GM21528 (cell line): ENCODE measurements around the gene MS4A6E.
"Not testable (repeated sequence)": the region's sequence is repeated elsewhere in the genome, so short reads cannot be mapped to it uniquely, and the experiment has no call there.

ENCODE experiments used
- ATAC-seq: cut with Tn5 transposase; IDR thresholded peaks from one replicate; pipeline ENCODE4 v1.9.1; 2021; ENCODE audit warnings: mild to moderate bottlenecking, moderate library complexity; ENCODE audit not compliant: unreplicated experiment, low FRiP score

Gene MS4A6E

GRCh38 chr11:60326955-60327354, at the start of gene MS4A6E:
MS4A6E (plus strand) TSS chr11:60327255; CDS start chr11:60334896, 7,641 bp downstream.
- no peak for ATAC-seq

GRCh38 chr11:60280412-60280811, 46.6 kb upstream of the MS4A6E start, which contains the start of gene MS4A4A:
MS4A4A (plus strand) TSS chr11:60280666; CDS start chr11:60280676, 10 bp downstream.
- ATAC-seq = no peak

GRCh38 chr11:60281485-60281884, 45.6 kb upstream of the MS4A6E start:
- ATAC-seq = no peak

GRCh38 chr11:60282286-60282685, 44.8 kb upstream of the MS4A6E start:
- ATAC-seq = no peak

GRCh38 chr11:60285411-60286126, 41.5 kb upstream of the MS4A6E start:
- not testable (repeated sequence) for ATAC-seq

GRCh38 chr11:60288531-60288930, 38.5 kb upstream of the MS4A6E start:
- no peak for ATAC-seq

GRCh38 chr11:60292145-60292544, 34.9 kb upstream of the MS4A6E start:
- ATAC-seq = no peak

GRCh38 chr11:60301178-60301577, 25.9 kb upstream of the MS4A6E start:
- ATAC-seq = no peak

- not testable (repeated sequence) for ATAC-seq
Measured at GRCh38 chr11:60301884-60302283, 25.2 kb upstream of the MS4A6E start.

- no peak for ATAC-seq
Measured at GRCh38 chr11:60303661-60304060, 23.4 kb upstream of the MS4A6E start.

GRCh38 chr11:60305906-60306619, 21.0 kb upstream of the MS4A6E start:
- no peak for ATAC-seq

GRCh38 chr11:60307507-60308195, 19.4 kb upstream of the MS4A6E start:
- ATAC-seq = no peak

GRCh38 chr11:60310407-60310998, 16.6 kb upstream of the MS4A6E start:
- peak; percentile 70 for ATAC-seq

- no peak for ATAC-seq
Measured at GRCh38 chr11:60314635-60315321, 12.3 kb upstream of the MS4A6E start.

GRCh38 chr11:60315871-60316270, 11.2 kb upstream of the MS4A6E start:
- no peak for ATAC-seq

GRCh38 chr11:60316317-60316716, 10.7 kb upstream of the MS4A6E start:
- no peak for ATAC-seq

- ATAC-seq = no peak
Measured at GRCh38 chr11:60318726-60319125, 8.3 kb upstream of the MS4A6E start.

GRCh38 chr11:60321051-60321450, 6.0 kb upstream of the MS4A6E start:
- no peak for ATAC-seq

- no peak for ATAC-seq
Measured at GRCh38 chr11:60328460-60328859, 1.4 kb downstream of the MS4A6E start.

- ATAC-seq = no peak
Measured at GRCh38 chr11:60332846-60333245, 5.8 kb downstream of the MS4A6E start.
